ENCODE results near the gene ACTR1A.

Gene ACTR1A

GRCh38 chr10:102492344-102492939 lies 10.1 kb downstream of the ACTR1A start:
- H4K20me1 ChIP-seq: peaks cover 96% of the 10 kb centered on the region

GRCh38 chr10:102491136-102491535 lies 11.4 kb downstream of the ACTR1A start:
- H3K4me2 ChIP-seq: no peak overlapping the region
- H4K20me1 ChIP-seq: peaks cover 83% of the 10 kb centered on the region
- peaks cover 10% of the 10 kb centered on the region; the same call in 1 of the 2 replicates for H3K4me1 ChIP-seq
- H3K36me3 ChIP-seq: peaks cover 93% of the 10 kb centered on the region
- no peak overlapping the region for H3K27ac ChIP-seq
- H3K4me3 ChIP-seq: no peak overlapping the region
- no peaks in the 10 kb centered on the region for H3K27me3 ChIP-seq
- H3K9ac ChIP-seq: no peak overlapping the region
- TF ChIP-seq Cebpa-rat (IDR thresholded peaks at IDR 0.05): no peak
- H3K9me3 ChIP-seq: no peaks in the 10 kb centered on the region

More at GRCh38 chr10:102492344-102492939, 10.1 kb downstream of the ACTR1A start:
- Histone ChIP-seq H3K4me3 (no peak overlapping the region), H3K36me3 (peaks cover 92% of the 10 kb centered on the region), H3K4me2 (no peak overlapping the region), H3K4me1 (peaks cover 10% of the 10 kb centered on the region; the same call in 1 of the 2 replicates), H3K27ac (no peak overlapping the region), H3K9ac (no peak overlapping the region), H3K27me3 (no peaks in the 10 kb centered on the region), H3K9me3 (no peaks in the 10 kb centered on the region)
- TF ChIP-seq Cebpa-rat (IDR thresholded peaks at IDR 0.05): no peak

- no peak for TF ChIP-seq Cebpa-rat (IDR thresholded peaks at IDR 0.05)
- H3K27ac ChIP-seq: no peak overlapping the region
- H3K36me3 ChIP-seq: peaks cover 100% of the 10 kb centered on the region
- H3K9me3 ChIP-seq: no peaks in the 10 kb centered on the region
- H3K4me2 ChIP-seq: no peak overlapping the region
- H3K27me3 ChIP-seq: no peaks in the 10 kb centered on the region
- H4K20me1 ChIP-seq: peaks cover 82% of the 10 kb centered on the region
- H3K4me3 ChIP-seq: no peak overlapping the region
- H3K9ac ChIP-seq: no peak overlapping the region
- H3K4me1 ChIP-seq: peaks cover 12% of the 10 kb centered on the region
Observed at GRCh38 chr10:102485093-102485784, 17.3 kb downstream of the ACTR1A start.

- peaks cover 12% of the 10 kb centered on the region for H3K4me1 ChIP-seq
- no peaks in the 10 kb centered on the region for H3K9me3 ChIP-seq
- H3K9ac ChIP-seq: no peak overlapping the region
- H3K4me2 ChIP-seq: no peak overlapping the region
- H3K4me3 ChIP-seq: no peak overlapping the region
- TF ChIP-seq Cebpa-rat (IDR thresholded peaks at IDR 0.05): no peak
- no peaks in the 10 kb centered on the region for H3K27me3 ChIP-seq
- no peak overlapping the region for H3K27ac ChIP-seq
- peaks cover 100% of the 10 kb centered on the region for H3K36me3 ChIP-seq
- peaks cover 78% of the 10 kb centered on the region for H4K20me1 ChIP-seq
Observed at GRCh38 chr10:102484021-102484420, 18.5 kb downstream of the ACTR1A start.

GRCh38 chr10:102480396-102480795 lies 22.1 kb downstream of the ACTR1A start:
- 0 out of 2 replicates have a peak overlapping the region, but pooled peaks have one; percentile 52 for H3K9ac ChIP-seq
- H4K20me1 ChIP-seq: peaks cover 59% of the 10 kb centered on the region
- no peaks in the 10 kb centered on the region for H3K27me3 ChIP-seq
- H3K9me3 ChIP-seq: no peaks in the 10 kb centered on the region
- H3K4me2 ChIP-seq: no peak overlapping the region
- H3K4me1 ChIP-seq: peaks cover 12% of the 10 kb centered on the region
- peaks cover 99% of the 10 kb centered on the region for H3K36me3 ChIP-seq
- H3K4me3 ChIP-seq: no peak overlapping the region
- TF ChIP-seq Cebpa-rat (IDR thresholded peaks at IDR 0.05): no peak
- H3K27ac ChIP-seq: peak overlapping the region; percentile 14; the same call in 1 of the 2 replicates

GRCh38 chr10:102479651-102480050 lies 22.9 kb downstream of the ACTR1A start:
- peaks cover 12% of the 10 kb centered on the region for H3K4me1 ChIP-seq
- no peak overlapping the region for H3K4me3 ChIP-seq
- TF ChIP-seq Cebpa-rat (IDR thresholded peaks at IDR 0.05): no peak
- no peak overlapping the region for H3K9ac ChIP-seq
- H3K36me3 ChIP-seq: peaks cover 97% of the 10 kb centered on the region
- H3K9me3 ChIP-seq: no peaks in the 10 kb centered on the region
- H3K4me2 ChIP-seq: no peak overlapping the region
- H3K27ac ChIP-seq: no peak overlapping the region
- H3K27me3 ChIP-seq: no peaks in the 10 kb centered on the region
- peaks cover 52% of the 10 kb centered on the region for H4K20me1 ChIP-seq

- Histone ChIP-seq H3K4me1 (peaks cover 12% of the 10 kb centered on the region), H3K27me3 (no peaks in the 10 kb centered on the region), H3K27ac (no peak overlapping the region), H4K20me1 (peaks cover 21% of the 10 kb centered on the region), H3K4me3 (no peak overlapping the region), H3K9me3 (no peaks in the 10 kb centered on the region), H3K4me2 (no peak overlapping the region), H3K36me3 (peaks cover 97% of the 10 kb centered on the region), H3K9ac (no peak overlapping the region)
- TF ChIP-seq Cebpa-rat (IDR thresholded peaks at IDR 0.05): no peak
Observed at GRCh38 chr10:102476466-102477141, 25.9 kb downstream of the ACTR1A start.

- Histone ChIP-seq H3K9ac (no peak overlapping the region), H3K27ac (no peak overlapping the region)
Observed at GRCh38 chr10:102475451-102476040, 27.0 kb downstream of the ACTR1A start.

GRCh38 chr10:102473445-102474331 lies 28.8 kb downstream of the ACTR1A start:
- H3K4me1 ChIP-seq: peaks cover 8% of the 10 kb centered on the region; the same call in 1 of the 2 replicates
- H4K20me1 ChIP-seq: no peaks in the 10 kb centered on the region; the same call in 1 of the 2 replicates
- no peaks in the 10 kb centered on the region for H3K27me3 ChIP-seq
- H3K9ac ChIP-seq: no peak overlapping the region
- no peak overlapping the region for H3K27ac ChIP-seq
- H3K9me3 ChIP-seq: no peaks in the 10 kb centered on the region
- no peak overlapping the region for H3K4me2 ChIP-seq
- H3K36me3 ChIP-seq: peaks cover 96% of the 10 kb centered on the region
- TF ChIP-seq Cebpa-rat (IDR thresholded peaks at IDR 0.05): no peak
- H3K4me3 ChIP-seq: no peak overlapping the region

More at GRCh38 chr10:102475451-102476040, 27.0 kb downstream of the ACTR1A start:
- Histone ChIP-seq H3K36me3 (peaks cover 97% of the 10 kb centered on the region), H3K4me2 (no peak overlapping the region), H3K4me3 (no peak overlapping the region), H3K27me3 (no peaks in the 10 kb centered on the region), H3K9me3 (no peaks in the 10 kb centered on the region), H3K4me1 (peaks cover 1% of the 10 kb centered on the region), H4K20me1 (peaks cover 11% of the 10 kb centered on the region)
- TF ChIP-seq Cebpa-rat (IDR thresholded peaks at IDR 0.05): no peak

Measured in BLaER1 (cell line).